Measurements from ENCODE around the gene ARSG. TPM values are rescaled to one million over a fixed set of nuclear protein-coding genes. Genes with fewer than 3 reads are reported as not detected.

ARSG gene
- total and polyA plus RNA-seq, 2 of the 13 experiments (the other 11 are each of a cell fraction or from before 2014, with no cell fraction given): 3.7 to 15.2 TPM

- Histone ChIP-seq H3K36me3 (replicated peaks in 1 of 2; ENCODE audit: control insufficient read depth in 1 of 2, insufficient read depth in 2 of 2, low read length in 2 of 2) (peaks cover 0 to 7% of the 10 kb centered on the region in 2 experiments; a peak in 3 of 5 replicates), H3K9ac (ENCODE audit: insufficient read depth, low read depth, low read length) (no peak overlapping the region), H3K79me2 (ENCODE audit: insufficient read depth, low read length) (no peaks in the 10 kb centered on the region), H3K27me3 (ENCODE audit: control insufficient read depth in 1 of 2, insufficient read depth in 2 of 2, low read length in 2 of 2) (no peaks in the 10 kb centered on the region), H3K9me3 (ENCODE audit: low read length) (no peaks in the 10 kb centered on the region), H3K4me1 (ENCODE audit: insufficient read depth, low read length) (no peaks in the 10 kb centered on the region), H4K20me1 (ENCODE audit: insufficient read depth, low read length) (no peaks in the 10 kb centered on the region), H2AFZ (ENCODE audit: low read length) (no peak overlapping the region), H3K4me3 (replicated peaks in 1 of 3; ENCODE audit: insufficient read depth in 1 of 3, low read depth in 2 of 3, low read length in 3 of 3) (no peak overlapping the region), H3K4me2 (ENCODE audit: low read depth, low read length) (no peak overlapping the region), H3K27ac (ENCODE audit: extremely low read length, insufficient read depth, low read length) (no peak overlapping the region)
- TF ChIP-seq MAFK (conservative IDR thresholded peaks at IDR 0.05 in 1 of 2, IDR thresholded peaks at IDR 0.05 in 1 of 2; ENCODE audit: low read length in 2 of 2) (peak in 1 of 2 experiments; percentile 19; a peak in 1 of 4 replicates), NKX3-1 (CRISPR knock-in tag; IDR thresholded peaks at IDR 0.05) (no peak)
- no peak for DNase-seq (ENCODE audit: low spot score)
- FAIRE-seq: no peak
- intact Hi-C loops (cut with micrococcal nuclease; ENCODE audit: unreplicated experiment) (no loop called here), in situ Hi-C loops (cut with HindIII; ENCODE audit: extremely low pct_ligation_motif_present, low pct_unique_long_range_greater_than_20kb) (no loop called here)
- ATAC-seq: no peak
- ChIA-PET POLR2A (interaction anchor here (1.7 kb wide), 1 partner anchor 23 kb away, joined by 3 read pairs; no protein-coding TSS in a partner anchor), CTCF (ENCODE audit: low intra/inter-chr PET ratio, low total read pairs) (no interaction called here)
- 93% methylated on average over 13 of the region's 13 CpGs for WGBS (ENCODE audit: low lambda C conversion rate)
- BruUV-seq (replicated peaks): no TSS peak
Observed at GRCh38 chr17:68359791-68360535, 68.7 kb downstream of the ARSG start.

DNA sequence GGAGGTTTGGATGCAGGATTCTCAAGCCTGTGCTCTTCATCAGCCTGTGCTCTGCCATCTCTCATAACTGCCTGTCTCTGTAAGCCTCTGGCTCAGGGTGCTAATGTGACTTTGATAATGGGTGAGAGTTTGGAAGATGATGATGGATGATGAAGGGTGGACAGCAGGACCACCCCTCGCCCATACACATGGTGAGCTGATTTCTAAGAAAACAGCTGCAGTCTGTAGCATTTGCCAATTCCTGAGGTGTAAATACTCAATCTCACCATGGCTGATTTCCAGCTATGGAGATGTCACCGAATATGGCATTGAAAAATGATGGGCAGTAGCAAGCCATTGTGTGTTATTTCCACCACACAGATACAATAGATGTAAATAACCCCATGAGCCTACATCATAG is 74.2 kb downstream of the ARSG start:
- ATAC-seq: no peak
- DNase-seq (ENCODE audit: low spot score): no peak
- Histone ChIP-seq H3K9me3 (ENCODE audit: low read length) (no peaks in the 10 kb centered on the region), H3K4me1 (ENCODE audit: insufficient read depth, low read length) (peaks cover 7% of the 10 kb centered on the region), H4K20me1 (ENCODE audit: insufficient read depth, low read length) (no peaks in the 10 kb centered on the region), H3K27me3 (ENCODE audit: control insufficient read depth in 1 of 2, insufficient read depth in 2 of 2, low read length in 2 of 2) (no peaks in the 10 kb centered on the region), H3K36me3 (replicated peaks in 1 of 2; ENCODE audit: control insufficient read depth in 1 of 2, insufficient read depth in 2 of 2, low read length in 2 of 2) (peaks cover 0 to 4% of the 10 kb centered on the region in 2 experiments; a peak in 1 of 5 replicates), H3K4me3 (replicated peaks in 1 of 3; ENCODE audit: insufficient read depth in 1 of 3, low read depth in 2 of 3, low read length in 3 of 3) (no peak overlapping the region), H3K79me2 (ENCODE audit: insufficient read depth, low read length) (no peaks in the 10 kb centered on the region), H3K9ac (ENCODE audit: insufficient read depth, low read depth, low read length) (no peak overlapping the region), H3K27ac (ENCODE audit: extremely low read length, insufficient read depth, low read length) (no peak overlapping the region), H3K4me2 (ENCODE audit: low read depth, low read length) (no peak overlapping the region), H2AFZ (ENCODE audit: low read length) (no peak overlapping the region)
- CTCF ChIA-PET (ENCODE audit: low intra/inter-chr PET ratio, low total read pairs): no interaction called here
- intact Hi-C loops (cut with micrococcal nuclease; ENCODE audit: unreplicated experiment) (no loop called here), in situ Hi-C loops (cut with HindIII; ENCODE audit: extremely low pct_ligation_motif_present, low pct_unique_long_range_greater_than_20kb) (no loop called here)
- no TSS peak for BruUV-seq (replicated peaks)
- no peak for FAIRE-seq
- WGBS (ENCODE audit: low lambda C conversion rate): 93% methylated on average over 2 of the region's 2 CpGs
- TF ChIP-seq RFXAP (CRISPR knock-in tag; IDR thresholded peaks at IDR 0.05; ENCODE audit: borderline replicate concordance): no peak
- POLR2A ChIA-PET: no interaction called here
